Keratinocyte (primary cell): ENCODE measurements around the gene C2orf76. TPM values are rescaled to one million over a fixed set of nuclear protein-coding genes. Genes with fewer than 3 reads are reported as not detected.

Experiments used
- DNase-seq: peaks from one replicate; pipeline ENCODE4 v3.0.0-alpha.2; 2011; ENCODE audit warnings: low read depth, missing footprints, low spot score
- FAIRE-seq: peaks from 2 replicates; lab custom pipeline; 2011; peaks lifted over from hg19 to GRCh38; lab: Jason Lieb, UNC
- H2AFZ ChIP-seq: 2 replicates; pipeline ENCODE4 v1.6.0; 2012; ENCODE audit warnings: low read length, control low read depth, inconsistent platforms; ENCODE audit not compliant: control insufficient read depth
- H3K27ac ChIP-seq: 2 replicates; pipeline ENCODE4 v1.5.1; 2011; ENCODE audit warnings: low read length; ENCODE audit not compliant: control insufficient read depth, insufficient read depth
- H3K27me3 ChIP-seq: 3 replicates; pipeline ENCODE4 v1.6.0; 2011; ENCODE audit warnings: low read length; ENCODE audit not compliant: control insufficient read depth, insufficient read depth; ENCODE audit errors: extremely low read depth
- H3K36me3 ChIP-seq, 2 experiments: 2 replicates in 1 of 2; 3 replicates in 1 of 2; pipeline ENCODE4 v1.5.1; 2011; ENCODE audit warnings: low read length in 2 of 2, mild to moderate bottlenecking in 1 of 2; ENCODE audit not compliant: control insufficient read depth in 2 of 2, insufficient read depth in 2 of 2; ENCODE audit errors: extremely low read depth in 1 of 2
- H3K4me1 ChIP-seq: 3 replicates; pipeline ENCODE4 v1.5.1; 2011; ENCODE audit warnings: low read length; ENCODE audit not compliant: control insufficient read depth, insufficient read depth; ENCODE audit errors: extremely low read depth
- H3K4me2 ChIP-seq: 3 replicates; pipeline ENCODE4 v1.6.0; 2011; ENCODE audit warnings: low read depth, low read length; ENCODE audit not compliant: control insufficient read depth, insufficient read depth; ENCODE audit errors: extremely low read depth
- H3K4me3 ChIP-seq, 3 experiments: fragments of 200-600 bp in 1 of 3; sonication (generic) in 1 of 3; 2 replicates in 2 of 3; 3 replicates in 1 of 3; pipeline ENCODE4 v1.5.1; 2011 to 2016; ENCODE audit warnings: low read length in 3 of 3, mild to moderate bottlenecking in 3 of 3, control low read depth in 2 of 3, inconsistent platforms in 1 of 3, low read depth in 1 of 3, mixed read lengths in 1 of 3, mixed run types in 1 of 3, moderate library complexity in 1 of 3; ENCODE audit not compliant: control insufficient read depth in 2 of 3, insufficient read depth in 2 of 3; ENCODE audit errors: extremely low read depth in 1 of 3
- H3K79me2 ChIP-seq: 2 replicates; pipeline ENCODE4 v1.6.0; 2012; ENCODE audit warnings: low read length; ENCODE audit not compliant: control insufficient read depth, insufficient read depth
- H3K9ac ChIP-seq: 3 replicates; pipeline ENCODE4 v1.6.0; 2011; ENCODE audit warnings: low read length; ENCODE audit not compliant: control insufficient read depth, insufficient read depth; ENCODE audit errors: extremely low read depth
- H3K9me1 ChIP-seq: 3 replicates; pipeline ENCODE4 v1.6.0; 2011; ENCODE audit warnings: low read length; ENCODE audit not compliant: control insufficient read depth, insufficient read depth; ENCODE audit errors: extremely low read depth
- H3K9me3 ChIP-seq: 2 replicates; pipeline ENCODE4 v1.5.1; 2012; ENCODE audit warnings: low read depth, low read length; ENCODE audit not compliant: control insufficient read depth
- H4K20me1 ChIP-seq: 3 replicates; pipeline ENCODE4 v1.6.0; 2011; ENCODE audit warnings: low read length; ENCODE audit not compliant: control insufficient read depth, insufficient read depth; ENCODE audit errors: extremely low read depth
- CTCF ChIP-seq, 3 experiments: IDR thresholded peaks in 1 of 3; conservative IDR thresholded peaks in 1 of 3; optimal IDR thresholded peaks in 1 of 3; 2 replicates in 2 of 3; 3 replicates in 1 of 3; pipeline versions ENCODE3 to v1.5.1; 2011; ENCODE audit warnings: low read length in 3 of 3, mild to moderate bottlenecking in 3 of 3, moderate library complexity in 2 of 3, control low read depth in 1 of 3, inconsistent platforms in 1 of 3; ENCODE audit not compliant: insufficient read depth in 2 of 3; ENCODE audit errors: extremely low read depth in 1 of 3
- EZH2 ChIP-seq: IDR thresholded peaks from one replicate; pipeline ENCODE4 v1.6.1; 2012; ENCODE audit warnings: inconsistent platforms, mild to moderate bottlenecking, low read length, moderate library complexity
- dilution Hi-C: fragments of 300-500 bp; cut with MboI; formaldehyde crosslinking; loops from one replicate; pipeline ENCODE4 v1.7.0; 2020; ENCODE audit warnings: low sequenced_read_pairs; ENCODE audit not compliant: extremely low pct_ligation_motif_present
- polyA plus RNA-seq, 5 experiments: library from polyadenylated mRNA; depleted of rRNA in 3 of 5; stranded (reverse) in 3 of 5; stranded (forward) in 1 of 5; unstranded in 1 of 5; fragments of >200 nt; gene quantifications; 1 replicate in 1 of 5; 2 replicates in 3 of 5; 3 replicates in 1 of 5; pipeline versions ENCODE4 v1.2.1 to v1.2.3, GENCODE V29; 2011 to 2012; ENCODE audit warnings: missing spikeins in 2 of 5, low read depth in 1 of 5, low replicate concordance in 1 of 5

C2orf76 gene
- polyA plus RNA-seq, 1 donor (not counting 4 experiments of a cell fraction or from before 2014, with no cell fraction given): 17.9 TPM

- H3K9ac ChIP-seq: no peak overlapping the region
- TF ChIP-seq EZH2 (no peak), CTCF (optimal IDR thresholded peaks at IDR 0.05 in 1 of 3, IDR thresholded peaks at IDR 0.05 in 1 of 3, conservative IDR thresholded peaks at IDR 0.05 in 1 of 3; ENCODE audit: extremely low read depth in 1 of 3, insufficient read depth in 2 of 3, low read length in 3 of 3) (no peak)
- no peak for FAIRE-seq
- H3K79me2 ChIP-seq: no peaks in the 10 kb centered on the region
- H2AFZ ChIP-seq: no peak overlapping the region
- H3K27ac ChIP-seq: no peak overlapping the region
- no peaks in the 10 kb centered on the region for H4K20me1 ChIP-seq
- no peaks in the 10 kb centered on the region for H3K9me1 ChIP-seq
- H3K36me3 ChIP-seq: no peaks in the 10 kb centered on the region
- H3K27me3 ChIP-seq: no peaks in the 10 kb centered on the region
- no peak for DNase-seq
- H3K4me3 ChIP-seq: no peak overlapping the region
- H3K9me3 ChIP-seq: no peaks in the 10 kb centered on the region
- dilution Hi-C loops: no loop called here
- no peak overlapping the region for H3K4me2 ChIP-seq
- H3K4me1 ChIP-seq: no peaks in the 10 kb centered on the region
Observed at GRCh38 chr2:119294671-119295070, 72.0 kb downstream of the C2orf76 start.

DNA sequence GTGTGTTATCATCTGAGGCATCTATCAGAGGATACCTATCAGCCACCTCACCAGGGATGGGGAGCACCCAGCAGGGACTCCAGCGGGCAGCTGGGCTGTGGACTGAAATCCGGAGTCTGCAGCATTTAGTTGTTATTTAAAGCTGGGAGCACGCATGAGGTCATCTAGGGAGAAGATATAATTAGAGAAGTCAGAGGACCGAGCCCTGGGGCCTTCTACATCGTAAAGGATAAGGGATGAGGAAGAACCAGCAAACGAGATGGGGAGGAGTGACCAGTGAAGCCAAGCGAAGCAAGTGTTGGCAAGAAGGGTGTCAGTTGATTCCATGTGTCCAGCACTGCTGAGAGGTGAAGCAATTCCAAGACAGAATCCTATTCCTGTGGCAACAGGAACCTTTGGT lies 72.7 kb downstream of the C2orf76 start:
- FAIRE-seq (no peak), DNase-seq (no peak)
- no peaks in the 10 kb centered on the region for H4K20me1 ChIP-seq
- H3K79me2 ChIP-seq: no peaks in the 10 kb centered on the region
- H3K4me3 ChIP-seq: no peak overlapping the region
- H3K27ac ChIP-seq: no peak overlapping the region
- H3K4me2 ChIP-seq: no peak overlapping the region
- TF ChIP-seq CTCF (optimal IDR thresholded peaks at IDR 0.05 in 1 of 3, IDR thresholded peaks at IDR 0.05 in 1 of 3, conservative IDR thresholded peaks at IDR 0.05 in 1 of 3; ENCODE audit: extremely low read depth in 1 of 3, insufficient read depth in 2 of 3, low read length in 3 of 3) (no peak), EZH2 (no peak)
- no peaks in the 10 kb centered on the region for H3K9me1 ChIP-seq
- H3K4me1 ChIP-seq: no peaks in the 10 kb centered on the region
- no peak overlapping the region for H3K9ac ChIP-seq
- H3K36me3 ChIP-seq: no peaks in the 10 kb centered on the region
- dilution Hi-C loops: no loop called here
- H2AFZ ChIP-seq: no peak overlapping the region
- no peaks in the 10 kb centered on the region for H3K27me3 ChIP-seq
- H3K9me3 ChIP-seq: no peaks in the 10 kb centered on the region
